ENCODE data around the gene SYNGR4.
"Not testable (repeated sequence)": the region's sequence is repeated elsewhere in the genome, so short reads cannot be mapped to it uniquely, and the experiment has no call there.

The SYNGR4 gene

DNA sequence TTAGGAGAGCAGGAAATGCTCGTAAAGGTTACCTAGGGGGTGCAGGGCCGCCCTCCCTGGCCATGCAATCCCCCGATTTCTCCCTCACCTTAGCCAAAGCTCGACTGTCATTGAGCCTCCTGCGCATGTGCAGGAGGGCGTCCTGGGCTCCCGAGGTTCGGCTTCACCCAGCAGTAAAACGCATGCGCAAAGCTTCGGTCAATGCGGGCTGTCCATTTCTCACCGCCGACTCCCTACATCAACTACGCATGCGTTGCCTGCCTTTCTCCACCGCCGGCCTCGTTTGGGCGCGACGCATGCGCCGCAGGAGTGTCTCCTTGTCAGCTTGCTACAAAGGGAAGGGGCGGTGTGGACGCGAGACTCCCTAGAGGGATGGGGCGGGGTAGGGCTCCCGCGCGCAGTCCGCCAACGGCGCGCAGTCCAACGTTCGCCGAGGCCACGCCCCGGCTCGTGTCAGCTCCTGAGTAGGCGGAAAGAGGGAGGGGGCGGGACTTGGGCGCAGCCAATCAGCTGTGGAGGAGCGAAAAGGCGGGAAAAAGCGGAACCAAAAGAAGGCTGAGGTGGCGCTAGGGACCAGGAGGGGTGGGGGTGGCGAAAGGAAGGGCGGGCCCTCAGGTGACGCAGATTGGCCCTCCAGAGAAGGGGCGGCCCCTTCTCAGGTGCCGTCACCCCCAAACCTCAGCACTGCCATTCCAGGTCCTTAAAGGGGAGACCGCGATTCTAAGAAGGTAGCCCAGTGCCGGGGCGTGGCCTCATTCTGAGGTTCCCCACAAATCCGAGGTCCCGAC is at the start of gene SYNGR4, which contains the start of gene TMEM143:
Gene SYNGR4 (plus strand): TSS at position 558 of the 788 bp plus-strand sequence. CDS start 1,476 bp downstream, outside the sequence.
Gene TMEM143 (minus strand): TSS at position 131 of the 788 bp plus-strand sequence. CDS start 20 bp downstream, at position 111.
- peak; percentile 98 for DNase-seq (ENCODE audit: low spot score)

GRCh38 chr19:48315712-48316111 is 48.5 kb upstream of the SYNGR4 start:
- DNase-seq (ENCODE audit: low spot score) = no peak

DNA sequence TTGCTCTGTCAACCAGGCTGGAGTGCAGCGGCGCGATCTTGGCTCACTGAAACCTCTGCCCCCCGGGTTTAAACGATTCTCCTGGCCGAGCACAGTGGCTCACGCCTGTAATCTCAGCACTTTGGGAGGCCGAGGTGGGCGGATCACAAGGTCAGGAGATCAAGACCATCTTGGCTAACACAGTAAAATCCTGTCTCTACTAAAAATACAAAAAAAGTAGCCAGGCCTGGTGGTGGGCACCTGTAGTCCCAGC is 46.5 kb upstream of the SYNGR4 start:
- DNase-seq (ENCODE audit: low spot score) = not testable (repeated sequence)

- no peak for DNase-seq (ENCODE audit: low spot score)
Measured at GRCh38 chr19:48318286-48318987, 45.7 kb upstream of the SYNGR4 start.

GRCh38 chr19:48319647-48320541 is 44.3 kb upstream of the SYNGR4 start:
- DNase-seq (ENCODE audit: low spot score) = peak; percentile 81

GRCh38 chr19:48321372-48321621 is 42.9 kb upstream of the SYNGR4 start:
- DNase-seq (ENCODE audit: low spot score) = peak; percentile 91

GRCh38 chr19:48321622-48322591 is 42.3 kb upstream of the SYNGR4 start:
- DNase-seq (ENCODE audit: low spot score) = peak; percentile 89

GRCh38 chr19:48325265-48325910 is 38.8 kb upstream of the SYNGR4 start, which contains the start of gene EMP3:
EMP3 (plus strand) TSS chr19:48325552; CDS start chr19:48326845, 1,293 bp downstream.
- DNase-seq (ENCODE audit: low spot score) = no peak

DNA sequence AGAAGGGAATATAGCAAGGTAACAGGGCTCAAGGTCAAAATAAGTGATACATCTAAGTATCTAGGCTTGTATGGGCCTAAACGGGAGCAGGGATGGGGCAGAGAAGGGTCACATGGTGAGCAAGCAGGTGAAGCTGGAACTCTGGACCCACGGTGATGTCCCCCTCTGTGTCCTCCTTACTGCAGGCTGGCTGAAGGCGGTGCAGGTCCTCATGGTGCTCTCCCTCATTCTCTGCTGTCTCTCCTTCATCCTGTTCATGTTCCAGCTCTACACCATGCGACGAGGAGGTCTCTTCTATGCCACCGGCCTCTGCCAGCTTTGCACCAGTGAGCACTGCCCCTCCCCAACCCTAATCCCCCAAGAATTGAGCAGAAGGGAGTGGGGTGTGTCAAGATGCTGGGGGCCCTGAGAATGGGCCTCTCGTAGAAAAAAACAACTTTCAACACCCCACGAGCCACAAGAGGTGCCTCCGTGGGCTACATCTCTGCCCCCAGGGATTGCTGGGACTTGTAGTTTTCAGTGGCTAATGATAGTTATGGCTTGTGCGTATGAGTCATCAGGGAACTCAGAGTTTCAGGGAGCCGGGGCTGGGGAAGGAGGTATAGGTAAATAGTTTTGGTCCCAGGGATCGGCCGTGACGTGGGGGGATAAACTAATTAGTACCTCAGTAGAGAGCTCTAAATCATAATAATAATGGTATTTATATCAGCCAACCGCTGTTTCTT is 34.8 kb upstream of the SYNGR4 start:
- DNase-seq (ENCODE audit: low spot score) = no peak

DNA sequence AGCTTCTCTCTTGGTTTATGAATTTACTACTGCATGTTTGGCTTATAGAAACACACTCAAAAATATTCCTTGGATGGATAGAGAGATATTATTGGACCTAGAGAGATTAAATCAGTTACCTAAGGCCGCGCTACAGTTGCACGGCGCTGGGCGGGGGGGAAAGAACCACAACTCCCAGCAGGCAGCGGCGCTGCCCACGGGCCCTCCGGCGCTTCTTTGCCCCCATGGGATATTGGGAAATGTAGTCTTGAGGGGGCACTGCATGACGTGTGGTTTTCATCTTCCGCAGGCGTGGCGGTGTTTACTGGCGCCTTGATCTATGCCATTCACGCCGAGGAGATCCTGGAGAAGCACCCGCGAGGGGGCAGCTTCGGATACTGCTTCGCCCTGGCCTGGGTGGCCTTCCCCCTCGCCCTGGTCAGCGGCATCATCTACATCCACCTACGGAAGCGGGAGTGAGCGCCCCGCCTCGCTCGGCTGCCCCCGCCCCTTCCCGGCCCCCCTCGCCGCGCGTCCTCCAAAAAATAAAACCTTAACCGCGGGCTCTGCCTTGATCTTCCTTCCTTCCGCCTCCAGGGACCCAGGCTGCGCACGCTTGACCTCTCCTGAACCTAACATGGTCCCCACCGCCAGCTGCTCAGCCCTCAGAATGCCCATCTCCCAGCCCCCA is 34.0 kb upstream of the SYNGR4 start:
- peak; percentile 85 for DNase-seq (ENCODE audit: low spot score)

DNA sequence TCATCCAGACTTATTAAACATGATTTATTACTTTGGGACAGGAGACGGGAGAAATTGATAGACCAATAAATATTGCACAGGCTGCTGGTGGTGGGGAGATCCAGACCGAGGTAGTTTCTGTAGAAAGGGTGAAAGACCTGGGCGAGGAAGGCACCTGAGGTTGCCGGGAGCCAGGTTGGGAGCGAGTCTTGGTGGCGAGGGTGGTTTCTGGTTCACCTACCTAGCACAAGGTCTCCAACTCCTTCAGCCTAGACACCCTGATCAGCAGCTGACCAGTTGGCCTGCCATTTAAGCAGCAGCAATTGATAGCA is 31.9 kb upstream of the SYNGR4 start:
- no peak for DNase-seq (ENCODE audit: low spot score)

GRCh38 chr19:48332662-48333466 is 31.3 kb upstream of the SYNGR4 start:
- DNase-seq (ENCODE audit: low spot score) = peak; percentile 93

DNA sequence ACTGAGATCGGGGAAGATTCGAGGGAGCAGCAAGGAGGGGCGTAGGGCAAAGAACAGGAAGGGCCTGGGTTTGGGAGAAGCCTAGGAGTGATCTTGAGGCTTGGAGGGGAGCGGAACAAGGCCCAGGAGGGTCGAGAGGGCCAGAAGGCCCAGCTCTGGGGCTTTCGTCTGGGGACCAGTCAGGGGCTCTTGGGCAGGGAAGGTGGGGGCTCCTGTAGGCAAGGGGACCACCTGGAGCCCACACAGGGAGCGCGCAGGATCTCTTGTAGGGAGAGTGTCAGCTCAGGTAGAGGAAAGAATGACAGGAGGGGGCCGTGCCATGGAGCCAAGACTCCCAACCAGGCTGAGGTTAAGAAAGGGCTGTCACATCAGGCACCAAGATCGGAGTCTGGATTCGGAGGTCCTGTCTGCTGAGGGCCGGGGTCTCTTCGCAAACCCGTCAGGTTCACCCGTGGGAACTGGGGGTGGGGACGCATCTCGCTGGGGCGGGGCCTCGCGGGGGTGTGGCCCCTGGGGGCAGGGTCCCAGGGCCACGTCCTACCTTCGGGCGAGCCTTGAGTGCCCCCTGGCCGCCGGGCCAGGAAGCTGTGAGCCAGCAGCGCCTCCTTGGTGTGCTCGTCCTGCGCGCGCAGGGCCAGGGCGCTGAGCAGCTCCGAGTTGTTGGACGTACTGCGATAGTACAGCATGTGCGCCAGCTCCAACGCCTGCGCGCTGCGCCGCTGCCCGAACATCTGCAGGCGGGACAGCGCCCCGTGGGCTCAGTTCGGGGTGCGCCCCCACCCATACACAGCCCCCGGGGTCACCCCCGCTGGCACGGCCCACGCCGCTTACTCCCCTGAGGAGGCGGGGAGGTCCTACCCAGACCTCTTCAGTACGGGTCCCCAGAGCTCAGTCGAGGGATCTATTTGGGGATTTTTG is 30.4 kb upstream of the SYNGR4 start:
- peak; percentile 90 for DNase-seq (ENCODE audit: low spot score)

- DNase-seq (ENCODE audit: low spot score) = no peak
Measured at GRCh38 chr19:48338253-48338755, 25.9 kb upstream of the SYNGR4 start.

DNA sequence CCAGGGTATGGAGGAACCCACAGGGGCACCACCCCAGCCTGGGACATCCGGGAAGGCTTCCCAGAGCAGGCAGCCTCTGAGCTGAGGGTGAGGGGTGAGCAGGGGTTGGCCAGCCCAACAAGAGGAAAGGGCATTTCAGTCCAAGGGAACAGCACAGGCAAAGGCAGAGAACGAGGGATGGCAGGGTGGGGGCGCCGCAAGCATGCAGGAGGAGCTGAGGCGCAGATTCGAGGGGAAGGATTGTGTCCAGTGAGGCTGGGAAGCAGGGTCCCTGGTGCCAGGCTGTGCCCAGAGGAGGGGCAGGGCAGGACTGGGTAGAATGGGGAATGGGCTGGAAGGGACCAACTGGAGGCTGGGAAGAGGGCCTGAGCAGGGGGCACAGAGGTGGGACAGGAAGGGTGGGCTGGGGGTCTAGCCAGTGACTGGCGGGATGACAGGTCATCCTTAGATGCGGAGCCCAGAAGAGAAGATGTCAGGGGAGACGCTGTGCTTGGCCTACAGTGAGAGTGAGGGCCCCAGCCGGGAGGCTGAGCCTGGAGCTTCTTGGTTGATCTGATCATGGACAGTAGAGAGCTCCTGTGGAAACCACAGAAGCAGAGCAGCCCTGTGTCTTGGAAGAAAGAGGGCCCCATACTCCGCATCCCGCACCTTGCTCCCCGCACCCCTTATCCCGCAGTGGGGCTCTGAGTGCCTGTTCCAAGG is 25.2 kb upstream of the SYNGR4 start:
- DNase-seq (ENCODE audit: low spot score) = no peak

- DNase-seq (ENCODE audit: low spot score) = no peak
Measured at GRCh38 chr19:48340995-48341394, 23.2 kb upstream of the SYNGR4 start.

Data from HuH-7 (cell line).